T47D (cell line): ENCODE data around the gene DISC1.

Experiments
- DNase-seq, 2 experiments: peaks; one replicate each; pipeline versions ENCODE4 v3.0.0 to v3.0.0-alpha.2; 2011 to 2012; ENCODE audit warnings: low read depth in 1 of 2, low spot score in 1 of 2
- JUND ChIP-seq: IDR thresholded peaks from 2 replicates; pipeline ENCODE4 v1.6.1; 2012; ENCODE audit warnings: low read depth
- in situ Hi-C: cut with HindIII; loops from 2 replicates; pipeline ENCODE4 v1.10.0; 2016; ENCODE audit warnings: low sequenced_read_pairs, low pct_unique_long_range_greater_than_20kb

Gene DISC1

DNA sequence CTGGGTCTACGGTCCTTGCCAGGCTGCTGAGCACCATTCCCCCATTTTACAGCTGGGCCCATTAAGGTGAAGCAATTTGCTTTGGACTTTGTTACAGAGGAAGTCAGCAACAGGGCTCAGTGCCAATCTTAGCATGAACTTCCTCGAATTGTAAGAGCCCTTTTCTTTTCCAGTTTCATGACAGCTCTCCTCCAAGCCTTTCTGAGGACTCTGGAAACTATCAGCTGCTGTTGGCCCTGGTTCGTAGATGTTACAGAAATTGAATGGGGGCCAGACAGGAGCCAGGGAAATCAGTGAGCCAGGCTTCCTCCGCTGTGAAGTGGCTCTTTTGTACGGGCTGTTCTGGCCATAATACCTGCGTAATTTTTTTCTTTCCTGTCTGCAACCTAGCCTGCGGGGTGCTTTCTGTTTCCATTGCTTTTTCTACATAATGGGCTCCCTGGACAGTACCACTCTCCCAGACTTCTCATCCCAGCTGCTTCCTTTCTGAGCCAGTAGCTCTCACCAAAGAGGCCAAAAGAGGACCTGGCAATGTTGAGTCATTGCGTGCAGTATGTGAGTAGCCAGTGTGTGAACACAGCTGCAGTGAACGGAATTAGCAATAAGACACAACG is 386.3 kb downstream of the DISC1 start:
- DNase-seq: no peak
- no peak for TF ChIP-seq JUND
- in situ Hi-C loops: no loop called here

DNA sequence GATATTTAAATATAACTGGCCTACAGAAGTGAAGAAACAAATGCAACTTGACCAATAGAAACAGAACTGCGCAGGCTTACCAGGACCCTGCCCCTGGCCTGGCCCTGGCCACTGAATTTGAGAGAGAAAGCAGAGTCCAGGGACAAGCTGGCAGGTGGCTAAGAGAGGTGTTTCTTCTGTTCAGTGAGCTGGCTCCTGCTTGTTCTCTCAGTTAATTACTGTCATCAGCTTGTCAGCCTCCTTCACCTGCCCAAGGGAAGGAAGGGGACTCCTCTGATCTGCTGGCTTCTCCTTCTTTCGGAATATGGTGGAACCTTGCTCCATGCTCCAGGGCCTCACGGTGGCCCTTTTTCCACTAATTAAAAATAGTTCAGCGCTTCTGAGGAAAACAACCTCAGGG is 388.4 kb downstream of the DISC1 start:
- no peak for TF ChIP-seq JUND
- in situ Hi-C loops: no loop called here
- DNase-seq: no peak

DNA sequence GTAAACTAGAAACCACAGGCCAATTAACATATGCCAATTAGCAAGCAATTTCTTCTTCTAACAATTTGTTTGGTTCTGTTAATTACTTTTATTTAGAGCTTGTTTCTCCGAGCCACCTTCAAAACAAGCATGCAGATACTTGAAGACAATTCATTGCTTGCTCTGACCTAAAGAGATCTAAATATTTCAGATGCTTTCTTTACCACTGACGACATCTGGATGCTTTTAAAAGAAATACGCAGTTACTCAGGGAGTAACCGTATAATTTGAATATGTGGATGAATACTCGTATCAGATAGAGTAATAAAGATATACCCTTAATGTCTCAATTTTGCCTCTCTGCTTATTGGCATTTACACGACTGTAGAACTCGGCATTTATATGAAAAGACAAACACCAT is 390.0 kb downstream of the DISC1 start:
- TF ChIP-seq JUND: no peak
- DNase-seq: no peak
- in situ Hi-C loops: no loop called here

DNA sequence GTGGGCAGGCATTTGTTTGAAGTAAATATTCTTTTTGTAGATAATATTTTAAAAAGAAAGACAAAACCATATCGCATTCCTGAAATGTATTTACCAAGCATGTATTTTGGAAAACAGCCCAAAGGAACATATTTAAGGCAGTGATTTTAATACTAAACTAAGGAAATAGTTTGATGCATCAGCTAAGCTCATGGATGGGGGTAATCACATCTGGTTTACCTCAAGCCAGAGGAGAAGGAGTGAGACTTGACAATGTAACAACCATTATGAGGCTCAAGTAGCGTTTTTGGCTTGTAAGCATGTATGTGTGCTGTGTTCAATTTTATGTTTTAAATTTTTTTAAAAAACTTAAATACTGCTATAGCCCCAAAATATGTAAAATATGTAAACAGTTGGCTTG is 390.5 kb downstream of the DISC1 start:
- no peak for DNase-seq
- in situ Hi-C loops: no loop called here
- no peak for TF ChIP-seq JUND

DNA sequence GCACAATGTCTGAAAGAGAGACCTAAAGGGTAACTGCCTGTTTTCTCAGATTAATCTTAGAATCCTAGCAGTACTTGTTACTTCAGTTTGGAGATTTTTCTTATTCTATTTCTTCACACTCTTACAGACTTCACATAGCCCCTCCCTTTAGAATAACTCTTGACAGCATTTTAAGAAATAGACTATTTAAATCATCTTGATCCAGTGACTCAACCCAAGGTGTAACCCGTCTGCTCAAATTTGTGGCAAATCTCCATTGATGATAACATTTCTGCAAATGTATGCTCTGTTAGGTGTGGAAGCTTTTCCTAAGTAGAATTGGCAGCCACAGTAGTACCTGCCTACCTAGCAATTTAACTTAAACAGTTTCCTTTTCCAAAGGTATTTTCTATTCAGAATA is 391.2 kb downstream of the DISC1 start:
- DNase-seq: no peak
- no peak for TF ChIP-seq JUND
- in situ Hi-C loops: no loop called here

DNA sequence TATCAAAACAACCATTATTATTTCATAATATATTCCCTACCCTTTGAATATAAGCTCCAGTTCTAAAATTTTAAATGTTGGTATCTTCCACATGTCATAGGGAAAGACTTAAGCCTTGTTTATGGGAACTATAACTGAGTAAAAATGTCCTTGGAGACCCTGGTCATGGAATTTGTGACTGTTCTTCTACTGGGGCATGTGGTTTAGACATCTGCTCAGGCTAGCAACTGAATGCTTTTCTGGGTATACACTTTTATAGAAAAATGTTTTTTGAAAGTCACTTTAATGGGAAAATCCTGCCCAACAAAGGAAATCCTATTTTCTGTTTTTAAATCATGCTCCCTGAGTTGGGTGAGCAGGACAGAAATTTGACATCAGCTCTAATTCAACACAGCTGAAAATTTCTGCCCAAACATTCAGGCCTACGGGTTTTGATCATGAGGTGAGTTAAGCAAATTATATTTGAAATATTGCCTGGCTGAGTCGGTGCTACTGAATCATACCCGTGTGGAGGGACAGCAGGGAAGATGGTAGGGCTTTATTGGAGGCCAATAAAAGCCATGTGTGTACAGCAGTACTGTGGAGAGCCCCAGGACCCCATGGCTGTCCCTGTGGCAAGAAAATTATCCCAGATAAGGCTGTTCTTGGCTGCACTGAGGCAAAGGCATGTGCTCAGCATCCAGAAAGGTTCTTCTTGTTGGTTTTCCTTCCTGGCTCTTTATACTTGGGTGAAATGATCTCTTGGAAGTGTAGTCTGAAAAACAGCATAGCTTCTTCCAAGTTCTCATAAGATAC is 391.8 kb downstream of the DISC1 start:
- DNase-seq: no peak
- TF ChIP-seq JUND: no peak
- in situ Hi-C loops: no loop called here

DNA sequence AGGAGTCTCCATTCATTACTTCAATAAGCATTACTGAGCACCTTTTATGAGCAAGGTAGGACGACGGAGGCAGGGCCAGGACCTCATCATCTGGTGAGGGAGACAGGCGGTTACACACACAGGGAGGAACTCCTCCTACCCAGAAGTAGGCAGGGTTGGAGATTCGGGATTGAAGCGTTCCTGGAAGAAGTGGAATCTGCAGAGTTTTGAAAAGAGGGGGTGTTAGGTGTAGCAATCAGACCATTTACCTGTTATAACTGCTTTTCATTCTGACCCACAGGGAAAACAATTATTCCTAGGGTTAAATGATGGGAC is 392.4 kb downstream of the DISC1 start:
- DNase-seq: no peak
- TF ChIP-seq JUND: no peak
- in situ Hi-C loops: no loop called here

DNA sequence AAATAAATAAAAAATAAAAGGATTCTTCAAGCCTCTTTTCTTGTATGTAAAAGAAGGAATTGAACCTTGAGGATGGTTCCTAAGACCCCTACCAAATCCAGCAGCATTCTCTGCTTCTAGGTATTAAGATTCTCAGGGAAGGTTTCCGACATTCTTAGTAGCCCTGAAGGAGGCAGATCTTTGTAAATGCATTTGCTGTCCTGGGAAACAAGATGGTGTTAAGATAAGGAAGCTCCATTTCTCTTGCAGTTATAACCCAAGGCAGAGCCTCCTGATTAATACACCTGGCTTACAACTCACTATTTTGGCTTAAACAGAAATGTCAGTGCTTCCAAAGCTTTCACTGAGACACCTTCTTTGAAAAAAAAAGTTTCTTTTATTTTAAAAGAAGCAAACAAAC is 393.8 kb downstream of the DISC1 start:
- DNase-seq: no peak
- in situ Hi-C loops: no loop called here
- no peak for TF ChIP-seq JUND

DNA sequence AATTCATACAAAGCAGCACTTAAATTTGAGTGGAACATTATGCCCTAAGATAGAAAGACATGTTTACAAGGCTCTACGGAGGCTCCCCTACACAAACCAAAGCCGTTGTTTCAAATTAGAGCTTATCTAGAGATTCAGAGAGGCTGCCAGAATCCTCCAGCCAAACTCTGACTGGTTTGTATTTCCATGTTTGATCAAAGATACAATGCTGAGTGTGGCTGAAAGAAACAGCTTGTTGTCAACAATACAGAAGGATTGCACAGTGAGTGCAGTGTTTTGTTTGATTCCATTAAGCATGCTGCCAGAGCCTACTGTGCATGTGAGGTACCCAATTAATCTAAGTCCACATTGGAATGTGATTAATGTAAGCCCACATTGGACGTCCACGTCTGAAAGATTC is 402.7 kb downstream of the DISC1 start:
- no peak for DNase-seq
- TF ChIP-seq JUND: no peak
- in situ Hi-C loops: no loop called here

DNA sequence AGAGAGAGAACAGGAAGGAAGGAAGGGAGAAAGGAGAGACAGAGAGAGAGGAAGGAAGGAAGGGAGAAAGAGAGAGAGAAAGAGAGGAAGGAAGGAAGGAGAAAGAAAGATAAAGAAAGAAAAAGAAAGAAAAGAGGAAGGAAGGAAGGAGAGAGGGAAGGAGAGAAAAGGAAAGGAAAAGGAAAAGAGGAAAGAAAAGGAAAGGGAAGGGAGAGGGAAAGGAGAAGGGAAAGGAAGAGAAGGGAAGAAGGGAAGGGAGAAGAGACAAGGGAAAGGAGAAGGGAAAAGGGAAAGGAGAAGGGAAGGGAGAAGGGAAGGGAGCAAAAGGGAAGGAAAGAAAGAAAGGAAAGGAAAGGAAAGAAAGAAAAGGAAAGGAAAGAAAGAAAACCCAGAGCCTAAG is 404.6 kb downstream of the DISC1 start:
- in situ Hi-C loops: no loop called here
- no peak for TF ChIP-seq JUND
- DNase-seq: no peak

DNA sequence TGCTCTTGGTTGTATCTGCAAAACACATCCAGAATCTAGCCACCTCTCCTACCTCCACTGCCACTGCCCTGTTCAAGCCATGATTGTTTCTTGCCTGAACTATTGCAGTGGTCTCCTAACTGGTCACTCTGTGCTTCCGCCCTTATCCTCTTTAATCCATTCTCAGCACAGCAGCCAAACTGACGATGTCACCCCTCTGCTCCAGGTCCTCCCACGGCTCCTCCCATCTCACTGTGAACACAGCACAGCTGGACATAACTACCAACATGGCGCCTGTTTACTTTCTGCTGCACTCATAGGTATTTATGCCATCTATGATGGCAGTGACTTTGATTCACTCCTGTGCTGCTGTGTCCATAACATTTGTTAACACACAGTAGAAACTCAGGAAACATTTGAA is 406.7 kb downstream of the DISC1 start:
- no peak for TF ChIP-seq JUND
- DNase-seq: no peak
- in situ Hi-C loops: no loop called here

DNA sequence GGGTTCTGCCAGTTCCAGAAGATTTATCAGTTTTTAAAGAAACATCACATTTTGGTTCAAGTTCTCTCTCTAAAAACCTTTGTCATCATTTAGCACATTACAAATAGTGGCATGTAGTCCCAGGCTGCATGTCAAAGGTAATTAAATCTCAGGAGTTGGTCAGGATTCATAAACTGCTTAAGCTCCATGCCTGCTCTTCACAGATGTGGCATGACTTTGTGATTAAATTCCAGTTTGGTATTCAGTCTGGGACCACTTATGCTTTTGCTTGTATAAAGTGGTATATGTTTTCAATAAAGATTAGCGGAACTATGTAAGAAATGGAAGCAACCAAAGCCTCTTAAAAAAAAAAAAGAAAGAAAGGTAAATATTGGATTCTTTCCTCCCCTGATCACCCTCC is 408.0 kb downstream of the DISC1 start:
- in situ Hi-C loops: no loop called here
- no peak for TF ChIP-seq JUND
- DNase-seq: no peak

DNA sequence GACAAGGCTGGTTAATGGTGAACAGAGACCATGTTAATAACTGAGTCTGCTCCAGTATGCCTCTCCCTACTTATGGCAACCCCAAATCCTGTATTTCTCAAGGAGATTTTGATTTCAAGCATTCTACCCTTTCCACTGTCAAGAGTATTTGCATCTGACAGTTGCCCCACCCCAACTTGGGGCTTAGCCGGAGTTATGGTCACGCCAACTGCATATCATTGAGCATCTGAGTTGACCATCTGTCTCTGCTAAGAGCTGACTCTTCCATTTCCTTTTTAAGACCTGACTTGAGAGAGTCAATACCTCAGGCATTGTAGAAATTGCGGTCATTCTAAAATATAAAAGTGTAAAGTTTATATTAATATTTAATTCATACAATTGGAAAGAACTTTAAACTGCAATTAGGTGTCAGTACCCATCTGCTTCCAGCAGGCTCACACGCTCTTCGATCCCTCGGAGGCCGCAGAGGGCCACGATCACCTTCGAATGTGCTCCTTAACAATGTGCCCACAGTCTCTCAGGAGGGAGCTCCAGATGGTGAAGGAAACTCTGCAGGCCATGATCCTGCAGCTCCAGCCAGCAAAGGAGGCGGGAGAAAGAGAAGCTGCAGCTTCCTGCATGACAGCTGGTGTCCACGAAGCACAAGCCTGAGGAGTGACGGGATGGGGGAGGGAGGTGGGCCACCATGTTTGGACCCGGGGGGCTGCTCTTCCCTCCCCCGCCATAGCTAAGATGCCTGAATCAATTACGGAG is 409.8 kb downstream of the DISC1 start:
- in situ Hi-C loops: no loop called here
- no peak for DNase-seq

More for the DNA sequence above, 409.8 kb downstream of the DISC1 start:
- no peak for TF ChIP-seq JUND
